Panc1 (cell line): ENCODE results near the gene NPDC1. TPM values are rescaled to one million over a fixed set of nuclear protein-coding genes. Genes with fewer than 3 reads are reported as not detected.
A peak's percentile ranks its signal among the peaks of the same experiment; 100 is the strongest.

ENCODE experiments used
- ATAC-seq: fragments of 200-7000 bp; cut with Tn5 transposase; 2 replicates; pipeline ENCODE4 v1.9.1; 2020; ENCODE audit warnings: mild to moderate bottlenecking, moderate library complexity
- BruUV-seq: library from RNA; stranded (reverse); fragments of 400-500 nt; replicated peaks from 2 replicates; lab custom pipeline; 2021; lab: Mats Ljungman, UMichigan
- CTCF ChIA-PET: fragments of 300-600 bp; sonication (Branson Sonifier 250); formaldehyde crosslinking; loops from one replicate; lab custom pipeline; 2022; ENCODE audit warnings: antibody characterized with exemption; lab: Charles Lee
- POLR2A ChIA-PET: fragments of 300-600 bp; sonication (Branson Sonifier 250); formaldehyde crosslinking; loops from one replicate; lab custom pipeline; 2022; ENCODE audit warnings: antibody characterized with exemption; lab: Charles Lee
- DNase-seq: peaks from one replicate; pipeline ENCODE4 v3.0.0-alpha.2; 2010; ENCODE audit warnings: low read depth, low spot score
- H3K27ac ChIP-seq: 2 replicates; pipeline ENCODE4 v1.5.1; 2011; ENCODE audit warnings: mild to moderate bottlenecking, low read length, inconsistent platforms
- H3K27me3 ChIP-seq: fragments of 200-500 bp; sonication (Bioruptor generic); 2 replicates; pipeline ENCODE4 v1.6.0; 2014; ENCODE audit warnings: low read length, inconsistent platforms; ENCODE audit not compliant: control insufficient read depth, insufficient read depth
- H3K36me3 ChIP-seq: fragments of 200-500 bp; sonication (Bioruptor generic); 2 replicates; pipeline ENCODE4 v1.5.1; 2014; ENCODE audit warnings: inconsistent platforms, mild to moderate bottlenecking, low read length, moderate library complexity; ENCODE audit not compliant: control insufficient read depth, insufficient read depth
- H3K4me1 ChIP-seq: 2 replicates; pipeline ENCODE4 v1.5.1; 2011; ENCODE audit warnings: inconsistent platforms, mild to moderate bottlenecking, low read length, moderate library complexity; ENCODE audit not compliant: control insufficient read depth, insufficient read depth
- H3K4me3 ChIP-seq, 2 experiments: 2 replicates each; pipeline ENCODE4 v1.5.1; 2011 to 2012; ENCODE audit warnings: low read depth in 2 of 2, low read length in 2 of 2, mild to moderate bottlenecking in 2 of 2, inconsistent platforms in 1 of 2, moderate library complexity in 1 of 2
- H3K9me3 ChIP-seq: fragments of 200-500 bp; sonication (Bioruptor generic); 2 replicates; pipeline ENCODE4 v1.5.1; 2014; ENCODE audit warnings: low read depth, mild to moderate bottlenecking, inconsistent platforms, low read length, moderate library complexity; ENCODE audit not compliant: control insufficient read depth, insufficient read depth
- CTCF ChIP-seq: fragments of 450-650 bp; IDR thresholded peaks from 2 replicates; pipeline ENCODE4 v1.5.1; 2017; ENCODE audit warnings: mild to moderate bottlenecking
- POLR2AphosphoS5 ChIP-seq: IDR thresholded peaks from 2 replicates; pipeline ENCODE4 v1.6.1; 2012; ENCODE audit warnings: mild to moderate bottlenecking, low read depth, low read length, moderate library complexity
- REST ChIP-seq, 2 experiments: IDR thresholded peaks; 2 replicates each; pipeline ENCODE4 v1.6.1; 2011 to 2012; ENCODE audit warnings: low read depth in 2 of 2, control low read depth in 1 of 2, low read length in 1 of 2, mild to moderate bottlenecking in 1 of 2, moderate library complexity in 1 of 2; ENCODE audit not compliant: insufficient read depth in 1 of 2
- SIN3A ChIP-seq: IDR thresholded peaks from 2 replicates; pipeline ENCODE4 v1.6.1; 2012; ENCODE audit warnings: low read depth, mild to moderate bottlenecking, low read length, moderate library complexity, borderline replicate concordance; ENCODE audit not compliant: insufficient read depth
- TCF7L2 ChIP-seq: IDR thresholded peaks from 2 replicates; pipeline ENCODE4 v1.6.1; 2011; ENCODE audit warnings: mild to moderate bottlenecking, low read depth, low read length, inconsistent platforms
- in situ Hi-C: cut with HindIII; loops from 2 replicates; pipeline ENCODE4 v1.10.0; 2016; ENCODE audit warnings: low sequenced_read_pairs, low pct_unique_long_range_greater_than_20kb
- intact Hi-C: fragments of 100-400 bp; cut with micrococcal nuclease; formaldehyde crosslinking; loops from one replicate; pipeline ENCODE4 v1.10.0; 2022; ENCODE audit not compliant: unreplicated experiment
- total RNA-seq: library from RNA; stranded (reverse); gene quantifications from one replicate; pipeline ENCODE4 v1.2.1, GENCODE V29; 2021; ENCODE audit not compliant: unreplicated experiment

The NPDC1 gene
- total RNA-seq, 1 experiment from 2014 or later = 43.5 TPM

GRCh38 chr9:137021979-137022661 lies 23.9 kb downstream of the NPDC1 start:
- in situ Hi-C loops = no loop called here
- Histone ChIP-seq H3K27ac (no peak overlapping the region), H3K27me3 (no peaks in the 10 kb centered on the region), H3K4me3 (no peak overlapping the region), H3K36me3 (no peaks in the 10 kb centered on the region), H3K4me1 (peaks cover 17% of the 10 kb centered on the region), H3K9me3 (no peaks in the 10 kb centered on the region)
- intact Hi-C loops = no loop called here
- ATAC-seq (peak; percentile 92), DNase-seq (peak; percentile 32)
- CTCF ChIA-PET = interaction anchor here (0.6 kb wide), 1 partner anchor 24 kb away, joined by 4 read pairs; no protein-coding TSS in a partner anchor
- no TSS peak for BruUV-seq
- POLR2A ChIA-PET = no interaction called here
- TF ChIP-seq POLR2AphosphoS5 (no peak), REST (IDR thresholded peaks at IDR 0.05; ENCODE audit: insufficient read depth in 1 of 2, low read depth in 2 of 2, low read length in 1 of 2) (peak in 1 of 2 experiments; percentile 49; a peak in 1 of 4 replicates), SIN3A (no peak)

GRCh38 chr9:137021568-137021978 lies 24.4 kb downstream of the NPDC1 start:
- H3K27me3 ChIP-seq = no peaks in the 10 kb centered on the region
- intact Hi-C loops = no loop called here
- no peaks in the 10 kb centered on the region for H3K9me3 ChIP-seq
- H3K27ac ChIP-seq = no peak overlapping the region
- no TSS peak for BruUV-seq
- ChIA-PET CTCF (no interaction called here), POLR2A (no interaction called here)
- ATAC-seq (no peak), DNase-seq (no peak)
- no peaks in the 10 kb centered on the region for H3K36me3 ChIP-seq
- in situ Hi-C loops = no loop called here
- peaks cover 15% of the 10 kb centered on the region for H3K4me1 ChIP-seq
- TF ChIP-seq REST (IDR thresholded peaks at IDR 0.05; ENCODE audit: insufficient read depth in 1 of 2, low read depth in 2 of 2, low read length in 1 of 2) (no peak), TCF7L2 (no peak), POLR2AphosphoS5 (no peak), SIN3A (no peak), CTCF (no peak)
- H3K4me3 ChIP-seq = no peak overlapping the region
